Measurements from ENCODE around the gene USP17L19.
"Not testable (repeated sequence)": the region's sequence is repeated elsewhere in the genome, so short reads cannot be mapped to it uniquely, and the experiment has no call there.

The USP17L19 gene, protein sequence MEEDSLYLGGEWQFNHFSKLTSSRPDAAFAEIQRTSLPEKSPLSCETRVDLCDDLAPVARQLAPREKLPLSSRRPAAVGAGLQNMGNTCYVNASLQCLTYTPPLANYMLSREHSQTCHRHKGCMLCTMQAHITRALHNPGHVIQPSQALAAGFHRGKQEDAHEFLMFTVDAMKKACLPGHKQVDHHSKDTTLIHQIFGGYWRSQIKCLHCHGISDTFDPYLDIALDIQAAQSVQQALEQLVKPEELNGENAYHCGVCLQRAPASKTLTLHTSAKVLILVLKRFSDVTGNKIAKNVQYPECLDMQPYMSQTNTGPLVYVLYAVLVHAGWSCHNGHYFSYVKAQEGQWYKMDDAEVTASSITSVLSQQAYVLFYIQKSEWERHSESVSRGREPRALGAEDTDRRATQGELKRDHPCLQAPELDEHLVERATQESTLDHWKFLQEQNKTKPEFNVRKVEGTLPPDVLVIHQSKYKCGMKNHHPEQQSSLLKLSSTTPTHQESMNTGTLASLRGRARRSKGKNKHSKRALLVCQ

DNA sequence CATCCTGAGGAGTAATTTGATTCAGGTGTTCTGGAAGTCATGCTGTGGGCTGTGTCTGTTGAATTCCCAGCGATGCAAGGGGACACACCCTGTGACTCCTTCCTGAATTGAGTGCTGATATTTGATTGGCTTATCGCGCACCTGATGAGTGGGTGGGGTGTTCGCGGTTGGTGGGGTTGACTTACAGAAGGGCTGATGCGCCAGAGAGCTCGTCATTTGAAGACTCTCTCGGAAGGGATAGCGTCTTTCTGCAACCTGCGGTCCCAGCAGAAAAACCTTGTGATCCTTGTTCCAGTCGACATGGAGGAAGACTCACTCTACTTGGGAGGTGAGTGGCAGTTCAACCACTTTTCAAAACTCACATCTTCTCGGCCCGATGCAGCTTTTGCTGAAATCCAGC lies at the start of gene USP17L19:
TSS of gene USP17L19 (plus strand) at position 301 of the 400 bp plus-strand sequence. CDS start at position 301, 0 bp downstream.
- DNase-seq, result not testable (repeated sequence)

DNA sequence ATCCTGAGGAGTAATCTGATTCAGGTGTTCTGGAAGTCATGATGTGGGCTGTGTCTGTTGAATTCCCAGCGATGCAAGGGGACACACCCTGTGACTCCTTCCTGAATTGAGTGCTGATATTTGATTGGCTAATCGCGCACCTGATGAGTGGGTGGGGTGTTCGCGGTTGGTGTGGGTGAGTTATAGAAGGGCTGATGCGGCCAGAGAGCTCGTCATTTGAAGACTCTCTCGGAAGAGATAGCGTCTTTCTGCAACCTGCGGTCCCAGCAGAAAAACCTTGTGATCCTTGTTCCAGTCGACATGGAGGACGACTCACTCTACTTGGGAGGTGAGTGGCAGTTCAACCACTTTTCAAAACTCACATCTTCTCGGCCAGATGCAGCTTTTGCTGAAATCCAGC lies 42.8 kb upstream of the USP17L19 start, which contains the start of gene USP17L10:
TSS of gene USP17L10 (plus strand) at position 301 of the 400 bp plus-strand sequence. CDS start at position 301, 0 bp downstream.
- DNase-seq, result not testable (repeated sequence)

DNA sequence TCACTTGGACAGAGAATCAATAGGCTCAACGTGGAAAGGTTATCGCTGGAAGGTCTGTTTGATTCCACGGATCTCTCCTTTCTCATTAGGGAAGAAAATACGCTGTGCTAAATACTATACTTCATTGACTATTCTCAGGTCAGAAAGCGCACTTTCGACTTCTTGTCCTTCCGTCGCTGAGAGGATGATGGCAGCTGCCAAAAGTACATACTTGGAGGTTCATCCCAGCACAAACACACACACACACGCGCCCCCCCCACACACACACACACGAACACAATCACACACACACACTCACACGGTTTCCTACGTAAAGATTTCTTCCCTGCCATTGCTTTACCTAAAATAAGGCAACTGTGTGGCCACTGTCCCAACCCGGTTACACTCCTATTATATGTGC lies 38.5 kb upstream of the USP17L19 start:
- DNase-seq, result not testable (repeated sequence)

DNA sequence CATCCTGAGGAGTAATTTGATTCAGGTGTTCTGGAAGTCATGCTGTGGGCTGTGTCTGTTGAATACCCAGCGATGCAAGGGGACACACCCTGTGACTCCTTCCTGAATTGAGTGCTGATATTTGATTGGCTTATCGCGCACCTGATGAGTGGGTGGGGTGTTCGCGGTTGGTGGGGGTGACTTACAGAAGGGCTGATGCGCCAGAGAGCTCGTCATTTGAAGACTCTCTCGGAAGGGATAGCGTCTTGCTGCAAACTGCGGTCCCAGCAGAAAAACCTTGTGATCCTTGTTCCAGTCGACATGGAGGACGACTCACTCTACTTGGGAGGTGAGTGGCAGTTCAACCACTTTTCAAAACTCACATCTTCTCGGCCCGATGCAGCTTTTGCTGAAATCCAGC lies 38.1 kb upstream of the USP17L19 start, which contains the start of gene USP17L11:
TSS of gene USP17L11 (plus strand) at position 301 of the 400 bp plus-strand sequence. CDS start at position 301, 0 bp downstream.
- DNase-seq, result not testable (repeated sequence)

DNA sequence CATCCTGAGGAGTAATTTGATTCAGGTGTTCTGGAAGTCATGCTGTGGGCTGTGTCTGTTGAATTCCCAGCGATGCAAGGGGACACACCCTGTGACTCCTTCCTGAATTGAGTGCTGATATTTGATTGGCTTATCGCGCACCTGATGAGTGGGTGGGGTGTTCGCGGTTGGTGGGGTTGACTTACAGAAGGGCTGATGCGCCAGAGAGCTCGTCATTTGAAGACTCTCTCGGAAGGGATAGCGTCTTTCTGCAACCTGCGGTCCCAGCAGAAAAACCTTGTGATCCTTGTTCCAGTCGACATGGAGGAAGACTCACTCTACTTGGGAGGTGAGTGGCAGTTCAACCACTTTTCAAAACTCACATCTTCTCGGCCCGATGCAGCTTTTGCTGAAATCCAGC lies 33.3 kb upstream of the USP17L19 start, which contains the start of gene USP17L12:
TSS of gene USP17L12 (plus strand) at position 301 of the 400 bp plus-strand sequence. CDS start at position 301, 0 bp downstream.
- not testable (repeated sequence) for DNase-seq

DNA sequence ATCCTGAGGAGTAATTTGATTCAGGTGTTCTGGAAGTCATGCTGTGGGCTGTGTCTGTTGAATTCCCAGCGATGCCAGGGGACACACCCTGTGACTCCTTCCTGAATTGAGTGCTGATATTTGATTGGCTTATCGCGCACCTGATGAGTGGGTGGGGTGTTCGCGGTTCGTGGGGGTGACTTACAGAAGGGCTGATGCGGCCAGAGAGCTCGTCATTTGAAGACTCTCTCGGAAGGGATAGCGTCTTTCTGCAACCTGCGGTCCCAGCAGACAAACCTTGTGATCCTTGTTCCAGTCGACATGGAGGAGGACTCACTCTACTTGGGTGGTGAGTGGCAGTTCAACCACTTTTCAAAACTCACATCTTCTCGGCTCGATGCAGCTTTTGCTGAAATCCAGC lies 28.6 kb upstream of the USP17L19 start, which contains the start of gene USP17L13:
TSS of gene USP17L13 (plus strand) at position 301 of the 400 bp plus-strand sequence. CDS start at position 301, 0 bp downstream.
- not testable (repeated sequence) for DNase-seq

DNA sequence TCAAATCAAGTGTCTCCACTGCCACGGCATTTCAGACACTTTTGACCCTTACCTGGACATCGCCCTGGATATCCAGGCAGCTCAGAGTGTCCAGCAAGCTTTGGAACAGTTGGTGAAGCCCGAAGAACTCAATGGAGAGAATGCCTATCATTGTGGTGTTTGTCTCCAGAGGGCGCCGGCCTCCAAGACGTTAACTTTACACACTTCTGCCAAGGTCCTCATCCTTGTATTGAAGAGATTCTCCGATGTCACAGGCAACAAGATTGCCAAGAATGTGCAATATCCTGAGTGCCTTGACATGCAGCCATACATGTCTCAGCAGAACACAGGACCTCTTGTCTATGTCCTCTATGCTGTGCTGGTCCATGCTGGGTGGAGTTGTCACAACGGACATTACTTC lies 22.9 kb upstream of the USP17L19 start:
- DNase-seq, result not testable (repeated sequence)

DNA sequence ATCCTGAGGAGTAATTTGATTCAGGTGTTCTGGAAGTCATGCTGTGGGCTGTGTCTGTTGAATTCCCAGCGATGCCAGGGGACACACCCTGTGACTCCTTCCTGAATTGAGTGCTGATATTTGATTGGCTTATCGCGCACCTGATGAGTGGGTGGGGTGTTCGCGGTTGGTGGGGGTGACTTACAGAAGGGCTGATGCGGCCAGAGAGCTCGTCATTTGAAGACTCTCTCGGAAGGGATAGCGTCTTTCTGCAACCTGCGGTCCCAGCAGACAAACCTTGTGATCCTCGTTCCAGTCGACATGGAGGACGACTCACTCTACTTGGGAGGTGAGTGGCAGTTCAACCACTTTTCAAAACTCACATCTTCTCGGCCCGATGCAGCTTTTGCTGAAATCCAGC lies 19.1 kb upstream of the USP17L19 start, which contains the start of gene USP17L15:
TSS of gene USP17L15 (plus strand) at position 301 of the 400 bp plus-strand sequence. CDS start at position 301, 0 bp downstream.
- not testable (repeated sequence) for DNase-seq

DNA sequence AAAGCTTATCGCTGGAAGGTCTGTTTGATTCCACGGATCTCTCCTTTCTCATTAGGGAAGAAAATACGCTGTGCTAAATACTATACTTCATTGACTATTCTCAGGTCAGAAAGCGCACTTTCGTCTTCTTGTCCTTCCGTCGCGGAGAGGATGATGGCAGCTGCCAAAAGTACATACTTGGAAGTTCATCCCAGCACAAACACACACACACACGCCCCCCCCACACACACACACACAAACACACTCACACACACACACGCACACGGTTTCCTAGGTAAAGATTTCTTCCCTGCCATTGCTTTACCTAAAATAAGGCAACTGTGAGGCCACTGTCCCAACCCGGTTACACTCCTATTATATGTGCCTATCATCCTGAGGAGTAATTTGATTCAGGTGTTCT lies 14.7 kb upstream of the USP17L19 start:
- DNase-seq, result not testable (repeated sequence)

DNA sequence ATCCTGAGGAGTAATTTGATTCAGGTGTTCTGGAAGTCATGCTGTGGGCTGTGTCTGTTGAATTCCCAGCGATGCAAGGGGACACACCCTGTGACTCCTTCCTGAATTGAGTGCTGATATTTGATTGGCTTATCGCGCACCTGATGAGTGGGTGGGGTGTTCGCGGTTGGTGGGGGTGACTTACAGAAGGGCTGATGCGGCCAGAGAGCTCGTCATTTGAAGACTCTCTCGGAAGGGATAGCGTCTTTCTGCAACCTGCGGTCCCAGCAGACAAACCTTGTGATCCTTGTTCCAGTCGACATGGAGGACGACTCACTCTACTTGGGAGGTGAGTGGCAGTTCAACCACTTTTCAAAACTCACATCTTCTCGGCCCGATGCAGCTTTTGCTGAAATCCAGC lies 9.6 kb upstream of the USP17L19 start, which contains the start of gene USP17L17:
TSS of gene USP17L17 (plus strand) at position 301 of the 400 bp plus-strand sequence. CDS start at position 301, 0 bp downstream.
- DNase-seq, result not testable (repeated sequence)

DNA sequence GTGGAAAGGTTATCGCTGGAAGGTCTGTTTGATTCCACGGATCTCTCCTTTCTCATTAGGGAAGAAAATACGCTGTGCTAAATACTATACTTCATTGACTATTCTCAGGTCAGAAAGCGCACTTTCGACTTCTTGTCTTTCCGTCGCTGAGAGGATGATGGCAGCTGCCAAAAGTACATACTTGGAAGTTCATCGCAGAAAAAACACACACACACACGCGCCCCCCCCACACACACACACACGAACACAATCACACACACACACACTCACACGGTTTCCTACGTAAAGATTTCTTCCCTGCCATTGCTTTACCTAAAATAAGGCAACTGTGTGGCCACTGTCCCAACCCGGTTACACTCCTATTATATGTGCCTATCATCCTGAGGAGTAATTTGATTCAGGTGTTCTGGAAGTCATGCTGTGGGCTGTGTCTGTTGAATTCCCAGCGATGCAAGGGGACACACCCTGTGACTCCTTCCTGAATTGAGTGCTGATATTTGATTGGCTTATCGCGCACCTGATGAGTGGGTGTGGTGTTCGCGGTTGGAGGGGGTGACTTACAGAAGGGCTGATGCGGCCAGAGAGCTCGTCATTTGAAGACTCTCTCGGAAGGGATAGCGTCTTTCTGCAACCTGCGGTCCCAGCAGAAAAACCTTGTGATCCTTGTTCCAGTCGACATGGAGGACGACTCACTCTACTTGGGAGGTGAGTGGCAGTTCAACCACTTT lies 5.1 kb upstream of the USP17L19 start, which contains the start of gene USP17L18:
TSS of gene USP17L18 (plus strand) at position 678 of the 728 bp plus-strand sequence. CDS start at position 678, 0 bp downstream.
- DNase-seq, result not testable (repeated sequence)

DNA sequence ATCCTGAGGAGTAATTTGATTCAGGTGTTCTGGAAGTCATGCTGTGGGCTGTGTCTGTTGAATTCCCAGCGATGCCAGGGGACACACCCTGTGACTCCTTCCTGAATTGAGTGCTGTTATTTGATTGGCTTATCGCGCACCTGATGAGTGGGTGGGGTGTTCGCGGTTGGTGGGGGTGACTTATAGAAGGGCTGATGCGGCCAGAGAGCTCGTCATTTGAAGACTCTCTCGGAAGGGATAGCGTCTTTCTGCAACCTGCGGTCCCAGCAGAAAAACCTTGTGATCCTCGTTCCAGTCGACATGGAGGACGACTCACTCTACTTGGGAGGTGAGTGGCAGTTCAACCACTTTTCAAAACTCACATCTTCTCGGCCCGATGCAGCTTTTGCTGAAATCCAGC lies 4.6 kb downstream of the USP17L19 start, which contains the start of gene USP17L20:
TSS of gene USP17L20 (plus strand) at position 301 of the 400 bp plus-strand sequence. CDS start at position 301, 0 bp downstream.
- not testable (repeated sequence) for DNase-seq

DNA sequence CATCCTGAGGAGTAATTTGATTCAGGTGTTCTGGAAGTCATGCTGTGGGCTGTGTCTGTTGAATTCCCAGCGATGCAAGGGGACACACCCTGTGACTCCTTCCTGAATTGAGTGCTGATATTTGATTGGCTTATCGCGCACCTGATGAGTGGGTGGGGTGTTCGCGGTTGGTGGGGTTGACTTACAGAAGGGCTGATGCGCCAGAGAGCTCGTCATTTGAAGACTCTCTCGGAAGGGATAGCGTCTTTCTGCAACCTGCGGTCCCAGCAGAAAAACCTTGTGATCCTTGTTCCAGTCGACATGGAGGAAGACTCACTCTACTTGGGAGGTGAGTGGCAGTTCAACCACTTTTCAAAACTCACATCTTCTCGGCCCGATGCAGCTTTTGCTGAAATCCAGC lies 9.4 kb downstream of the USP17L19 start, which contains the start of gene USP17L21:
TSS of gene USP17L21 (plus strand) at position 301 of the 400 bp plus-strand sequence. CDS start at position 301, 0 bp downstream.
- not testable (repeated sequence) for DNase-seq

DNA sequence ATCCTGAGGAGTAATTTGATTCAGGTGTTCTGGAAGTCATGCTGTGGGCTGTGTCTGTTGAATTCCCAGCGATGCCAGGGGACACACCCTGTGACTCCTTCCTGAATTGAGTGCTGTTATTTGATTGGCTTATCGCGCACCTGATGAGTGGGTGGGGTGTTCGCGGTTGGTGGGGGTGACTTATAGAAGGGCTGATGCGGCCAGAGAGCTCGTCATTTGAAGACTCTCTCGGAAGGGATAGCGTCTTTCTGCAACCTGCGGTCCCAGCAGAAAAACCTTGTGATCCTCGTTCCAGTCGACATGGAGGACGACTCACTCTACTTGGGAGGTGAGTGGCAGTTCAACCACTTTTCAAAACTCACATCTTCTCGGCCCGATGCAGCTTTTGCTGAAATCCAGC lies 14.1 kb downstream of the USP17L19 start, which contains the start of gene USP17L22:
TSS of gene USP17L22 (plus strand) at position 301 of the 400 bp plus-strand sequence. CDS start at position 301, 0 bp downstream.
- DNase-seq, result not testable (repeated sequence)

DNA sequence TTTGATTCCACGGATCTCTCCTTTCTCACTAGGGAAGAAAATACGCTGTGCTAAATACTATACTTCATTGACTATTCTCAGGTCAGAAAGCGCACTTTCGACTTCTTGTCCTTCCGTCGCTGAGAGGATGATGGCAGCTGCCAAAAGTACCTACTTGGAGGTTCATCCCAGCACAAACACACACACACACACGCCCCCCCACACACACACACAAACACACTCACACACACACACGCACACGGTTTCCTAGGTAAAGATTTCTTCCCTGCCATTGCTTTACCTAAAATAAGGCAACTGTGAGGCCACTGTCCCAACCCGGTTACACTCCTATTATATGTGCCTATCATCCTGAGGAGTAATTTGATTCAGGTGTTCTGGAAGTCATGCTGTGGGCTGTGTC lies 18.5 kb downstream of the USP17L19 start:
- DNase-seq, result not testable (repeated sequence)
